Tibial nerve (tissue), 4 donors: ENCODE data around the gene PTPRM. TPM values are rescaled to one million over a fixed set of nuclear protein-coding genes. Genes with fewer than 3 reads are reported as not detected.
A peak's percentile ranks its signal among the peaks of the same experiment; 100 is the strongest.

ENCODE experiments used
- DNase-seq, 2 donors: peaks; one replicate each; pipeline ENCODE4 v3.0.0-alpha.2; 2019; ENCODE audit warnings: low spot score in 2 of 2
- H3K27ac ChIP-seq, 4 donors: fragments of 200-600 bp; sonication (generic) in 3 of 4; one replicate each; pipeline ENCODE4 v1.5.1; 2017 to 2019; ENCODE audit warnings: mild to moderate bottlenecking in 1 of 4
- H3K27me3 ChIP-seq, 2 donors: fragments of 200-600 bp; sonication (generic) in 1 of 2; one replicate each; pipeline versions ENCODE4 v1.5.1 to v1.6.0; 2017 to 2019
- H3K36me3 ChIP-seq, 3 donors: fragments of 200-600 bp; sonication (generic); one replicate each; pipeline ENCODE4 v1.5.1; 2018 to 2019
- H3K4me1 ChIP-seq, 4 donors: fragments of 200-600 bp; sonication (generic) in 3 of 4; one replicate each; pipeline ENCODE4 v1.5.1; 2017 to 2019
- H3K4me3 ChIP-seq, 4 donors: fragments of 200-600 bp; sonication (generic) in 3 of 4; one replicate each; pipeline ENCODE4 v1.5.1; 2017 to 2019; ENCODE audit warnings: mild to moderate bottlenecking in 1 of 4, moderate library complexity in 1 of 4
- H3K9me3 ChIP-seq, 4 donors: fragments of 200-600 bp; sonication (generic) in 3 of 4; one replicate each; pipeline ENCODE4 v1.5.1; 2017 to 2019
- EP300 ChIP-seq, 2 donors: sonication (generic); formaldehyde crosslinking; IDR thresholded peaks; one replicate each; pipeline ENCODE4 v1.6.1; 2017; ENCODE audit warnings: antibody characterized with exemption in 2 of 2, mild to moderate bottlenecking in 1 of 2
- POLR2A ChIP-seq, 2 donors: fragments of 450-650 bp; IDR thresholded peaks; one replicate each; pipeline ENCODE4 v1.6.1; 2017; ENCODE audit warnings: antibody characterized with exemption in 2 of 2, mild to moderate bottlenecking in 2 of 2, moderate library complexity in 2 of 2
- WGBS, 2 donors: methylation state at CpG; one replicate each; pipeline ENCODE4 v1.1.5; 2018; 5-methylcytosine and 5-hydroxymethylcytosine counted together
- total RNA-seq, 4 donors: library from RNA; depleted of rRNA; stranded (reverse); fragments of >200 nt; gene quantifications; one replicate each; pipeline ENCODE4 v1.1.0, GENCODE V29; 2016
- TF ChIP-seq, protein P1 (sequence below), 5 experiments: fragments of 200-600 bp in 3 of 5; fragments of 450-650 bp in 2 of 5; sonication (generic) in 3 of 5; IDR thresholded peaks; one replicate each; pipeline ENCODE4 v1.5.1; 2016 to 2019; ENCODE audit warnings: antibody characterized with exemption in 5 of 5, mild to moderate bottlenecking in 3 of 5, moderate library complexity in 2 of 5

Gene PTPRM
- total RNA-seq, 4 donors from 2014 or later: 62.2 to 92.4 (median 80.7) TPM

DNA sequence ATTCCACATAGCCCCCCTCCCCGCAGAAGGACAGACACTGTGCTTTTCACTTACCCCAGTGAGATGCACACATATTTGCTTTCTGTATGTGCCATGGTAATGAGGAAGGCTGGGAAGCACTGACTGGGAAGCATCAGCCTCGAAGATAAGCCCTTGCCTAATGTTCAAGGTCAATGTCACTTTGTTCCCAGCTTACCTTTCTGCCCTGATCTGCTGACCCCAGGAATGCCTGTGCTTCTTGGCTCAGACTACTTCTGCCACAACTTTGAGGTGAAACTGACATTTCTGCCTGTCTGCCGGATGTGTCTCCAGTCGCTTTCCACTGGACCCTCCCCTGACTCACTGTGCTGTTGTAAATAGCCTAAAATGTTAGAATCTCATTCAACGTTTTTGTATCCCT is 183.8 kb downstream of the PTPRM start:
- no peaks in the 10 kb centered on the region for H3K27me3 ChIP-seq
- H3K36me3 ChIP-seq: no peaks in the 10 kb centered on the region
- DNase-seq: no peak
- H3K4me3 ChIP-seq: no peak overlapping the region
- TF ChIP-seq, protein P1, sequence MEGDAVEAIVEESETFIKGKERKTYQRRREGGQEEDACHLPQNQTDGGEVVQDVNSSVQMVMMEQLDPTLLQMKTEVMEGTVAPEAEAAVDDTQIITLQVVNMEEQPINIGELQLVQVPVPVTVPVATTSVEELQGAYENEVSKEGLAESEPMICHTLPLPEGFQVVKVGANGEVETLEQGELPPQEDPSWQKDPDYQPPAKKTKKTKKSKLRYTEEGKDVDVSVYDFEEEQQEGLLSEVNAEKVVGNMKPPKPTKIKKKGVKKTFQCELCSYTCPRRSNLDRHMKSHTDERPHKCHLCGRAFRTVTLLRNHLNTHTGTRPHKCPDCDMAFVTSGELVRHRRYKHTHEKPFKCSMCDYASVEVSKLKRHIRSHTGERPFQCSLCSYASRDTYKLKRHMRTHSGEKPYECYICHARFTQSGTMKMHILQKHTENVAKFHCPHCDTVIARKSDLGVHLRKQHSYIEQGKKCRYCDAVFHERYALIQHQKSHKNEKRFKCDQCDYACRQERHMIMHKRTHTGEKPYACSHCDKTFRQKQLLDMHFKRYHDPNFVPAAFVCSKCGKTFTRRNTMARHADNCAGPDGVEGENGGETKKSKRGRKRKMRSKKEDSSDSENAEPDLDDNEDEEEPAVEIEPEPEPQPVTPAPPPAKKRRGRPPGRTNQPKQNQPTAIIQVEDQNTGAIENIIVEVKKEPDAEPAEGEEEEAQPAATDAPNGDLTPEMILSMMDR (IDR thresholded peaks at IDR 0.05): no peak
- TF ChIP-seq POLR2A (IDR thresholded peaks at IDR 0.05) (no peak), EP300 (IDR thresholded peaks at IDR 0.05) (no peak)
- no peak overlapping the region for H3K27ac ChIP-seq
- peaks cover 0 to 37% (median 0%) of the 10 kb centered on the region in 4 donors for H3K4me1 ChIP-seq
- H3K9me3 ChIP-seq: peaks cover 0 to 9% (median 3%) of the 10 kb centered on the region in 4 donors
- 70 to 80% methylated on average over 5 of the region's 5 CpGs for WGBS, 2 donors

DNA sequence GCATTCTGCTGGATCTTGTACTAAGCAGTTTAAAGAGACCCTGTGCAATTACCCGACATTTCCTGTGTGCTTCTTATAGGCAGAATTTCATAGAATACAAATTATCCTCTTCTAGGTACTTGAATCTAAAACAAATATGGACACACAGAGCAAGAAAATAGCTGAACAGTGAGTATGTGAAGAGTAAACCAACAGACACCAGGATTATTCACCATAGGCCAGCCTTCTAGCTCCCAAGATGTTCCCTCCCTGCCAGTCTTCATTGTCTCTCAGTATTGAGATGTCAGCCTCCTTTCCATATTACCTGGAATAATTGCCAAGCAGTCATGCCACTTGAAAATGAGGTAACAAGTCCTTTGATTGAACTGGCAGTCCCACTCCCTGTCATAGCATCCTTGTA is 187.1 kb downstream of the PTPRM start:
- Histone ChIP-seq H3K4me1 (peaks cover 0 to 36% (median 0%) of the 10 kb centered on the region in 4 donors), H3K27me3 (no peaks in the 10 kb centered on the region), H3K36me3 (no peaks in the 10 kb centered on the region), H3K4me3 (no peak overlapping the region), H3K27ac (no peak overlapping the region), H3K9me3 (no peaks in the 10 kb centered on the region)
- TF ChIP-seq EP300 (IDR thresholded peaks at IDR 0.05) (no peak), POLR2A (IDR thresholded peaks at IDR 0.05) (no peak)
- TF ChIP-seq, protein P1 (IDR thresholded peaks at IDR 0.05): no peak
- 89 to 96% methylated on average over 1 of the region's 1 CpG for WGBS, 2 donors
- DNase-seq: no peak

DNA sequence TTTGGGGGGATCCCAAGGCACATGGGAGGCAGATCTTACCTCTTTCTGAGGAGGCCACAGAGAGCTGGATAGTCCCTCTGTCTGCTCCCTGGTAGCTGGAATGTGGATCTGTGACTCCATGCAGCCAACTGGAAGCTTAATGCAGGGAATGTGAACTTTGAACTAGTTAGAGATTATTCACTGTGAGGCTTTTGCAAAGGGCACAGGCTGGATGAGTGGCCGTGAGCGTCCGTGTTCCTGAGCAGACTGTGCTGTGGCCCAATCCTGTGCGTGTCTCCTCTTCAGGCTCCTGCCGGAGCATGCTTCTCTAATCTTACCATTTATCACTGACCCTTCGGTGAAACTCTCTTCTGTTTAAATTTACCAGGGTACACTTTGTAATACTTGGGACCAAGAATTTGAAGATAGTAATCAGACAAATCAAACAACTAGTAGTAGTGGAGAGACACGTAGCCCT is 187.6 kb downstream of the PTPRM start:
- Histone ChIP-seq H3K9me3 (no peaks in the 10 kb centered on the region), H3K4me3 (no peak overlapping the region), H3K27me3 (no peaks in the 10 kb centered on the region), H3K27ac (no peak overlapping the region), H3K4me1 (peaks cover 0 to 31% (median 0%) of the 10 kb centered on the region in 4 donors), H3K36me3 (no peaks in the 10 kb centered on the region)
- TF ChIP-seq, protein P1 (IDR thresholded peaks at IDR 0.05): no peak
- TF ChIP-seq POLR2A (IDR thresholded peaks at IDR 0.05) (no peak), EP300 (IDR thresholded peaks at IDR 0.05) (no peak)
- WGBS, 2 donors: 88 to 89% methylated on average over 7 of the region's 7 CpGs
- DNase-seq: no peak

GRCh38 chr18:7755753-7756475 is 188.8 kb downstream of the PTPRM start:
- no peaks in the 10 kb centered on the region for H3K36me3 ChIP-seq
- no peak overlapping the region for H3K27ac ChIP-seq
- DNase-seq: no peak
- H3K4me1 ChIP-seq: peaks cover 0 to 24% (median 3%) of the 10 kb centered on the region in 4 donors
- H3K4me3 ChIP-seq: no peak overlapping the region
- TF ChIP-seq EP300 (IDR thresholded peaks at IDR 0.05) (peak in 1 of 2 donors; percentile 37), POLR2A (IDR thresholded peaks at IDR 0.05) (no peak)
- TF ChIP-seq, protein P1 (IDR thresholded peaks at IDR 0.05): peak in 2 of 5 experiments; percentile 6 to 37
- 82 to 84% methylated on average over 4 of the region's 4 CpGs for WGBS, 2 donors
- no peaks in the 10 kb centered on the region for H3K27me3 ChIP-seq
- H3K9me3 ChIP-seq: no peaks in the 10 kb centered on the region

GRCh38 chr18:7757175-7757574 is 190.1 kb downstream of the PTPRM start:
- Histone ChIP-seq H3K27ac (no peak overlapping the region), H3K4me3 (no peak overlapping the region), H3K9me3 (no peaks in the 10 kb centered on the region), H3K4me1 (peaks cover 0 to 32% (median 3%) of the 10 kb centered on the region in 4 donors), H3K27me3 (no peaks in the 10 kb centered on the region), H3K36me3 (no peaks in the 10 kb centered on the region)
- TF ChIP-seq EP300 (IDR thresholded peaks at IDR 0.05) (no peak), POLR2A (IDR thresholded peaks at IDR 0.05) (no peak)
- TF ChIP-seq, protein P1 (IDR thresholded peaks at IDR 0.05): no peak
- WGBS, 2 donors: 94 to 98% methylated on average over 2 of the region's 2 CpGs
- no peak for DNase-seq
